Breast epithelium (tissue), 4 donors: Measurements from ENCODE around the gene TRIO. TPM values are rescaled to one million over a fixed set of nuclear protein-coding genes. Genes with fewer than 3 reads are reported as not detected.

Experiments
- DNase-seq, 2 donors: peaks; one replicate each; pipeline ENCODE4 v3.0.0-alpha.2; 2019; ENCODE audit warnings: low spot score in 2 of 2
- H3K27ac ChIP-seq, 2 donors: fragments of 200-600 bp; sonication (generic) in 1 of 2; one replicate each; pipeline ENCODE4 v1.5.1; 2016 to 2019; ENCODE audit warnings: mild to moderate bottlenecking in 1 of 2
- H3K27me3 ChIP-seq, 2 donors: fragments of 200-600 bp; sonication (generic) in 1 of 2; one replicate each; pipeline versions ENCODE4 v1.5.1 to v1.6.0; 2017 to 2019; ENCODE audit warnings: control low read depth in 1 of 2, mild to moderate bottlenecking in 1 of 2
- H3K36me3 ChIP-seq: fragments of 200-600 bp; one replicate; pipeline ENCODE4 v1.5.1; 2019
- H3K4me1 ChIP-seq, 2 donors: fragments of 200-600 bp; sonication (generic); one replicate each; pipeline ENCODE4 v1.5.1; 2016 to 2019; ENCODE audit warnings: control low read depth in 1 of 2
- H3K4me3 ChIP-seq, 3 donors: fragments of 200-600 bp; sonication (generic); 1 replicate in 2 of 3; 2 replicates in 1 of 3; pipeline ENCODE4 v1.5.1; 2016 to 2019; ENCODE audit warnings: mild to moderate bottlenecking in 3 of 3, moderate library complexity in 2 of 3
- H3K9me3 ChIP-seq, 2 donors: fragments of 200-600 bp; sonication (generic) in 1 of 2; one replicate each; pipeline ENCODE4 v1.5.1; 2016 to 2019; ENCODE audit warnings: control low read depth in 1 of 2
- CTCF ChIP-seq, 3 donors: fragments of 450-650 bp; IDR thresholded peaks; one replicate each; pipeline ENCODE4 v1.5.1; 2016 to 2017; ENCODE audit warnings: antibody characterized with exemption in 3 of 3, mild to moderate bottlenecking in 3 of 3, moderate library complexity in 3 of 3
- POLR2A ChIP-seq: fragments of 450-650 bp; IDR thresholded peaks from one replicate; pipeline ENCODE4 v1.6.1; 2016; ENCODE audit warnings: antibody characterized with exemption, mild to moderate bottlenecking, moderate library complexity
- POLR2AphosphoS5 ChIP-seq, 3 donors: sonication (generic); formaldehyde crosslinking; IDR thresholded peaks; one replicate each; pipeline ENCODE4 v1.6.1; 2017; ENCODE audit warnings: antibody characterized with exemption in 3 of 3
- intact Hi-C: fragments of 100-400 bp; cut with DNase I; formaldehyde crosslinking; loops from one replicate; pipeline ENCODE4 v1.15.1; 2023; ENCODE audit warnings: low total_unique reads
- total RNA-seq, 3 donors: library from RNA; depleted of rRNA; stranded (reverse); fragments of >200 nt; gene quantifications; one replicate each; pipeline ENCODE4 v1.1.0, GENCODE V29; 2016

TRIO gene
- total RNA-seq, 3 donors from 2014 or later: 191 to 209 (median 193) TPM

GRCh38 chr5:14370386-14370785 lies 227.2 kb downstream of the TRIO start:
- Histone ChIP-seq H3K36me3 (no peaks in the 10 kb centered on the region), H3K9me3 (no peaks in the 10 kb centered on the region), H3K4me1 (no peaks in the 10 kb centered on the region), H3K4me3 (no peak overlapping the region), H3K27me3 (no peaks in the 10 kb centered on the region), H3K27ac (no peak overlapping the region)
- TF ChIP-seq POLR2AphosphoS5 (IDR thresholded peaks at IDR 0.05) (no peak), CTCF (IDR thresholded peaks at IDR 0.05) (no peak), POLR2A (no peak)
- no peak for DNase-seq
- intact Hi-C loops: no loop called here

- peaks cover 6% of the 10 kb centered on the region for H3K36me3 ChIP-seq
- TF ChIP-seq POLR2A (no peak), POLR2AphosphoS5 (IDR thresholded peaks at IDR 0.05) (no peak), CTCF (IDR thresholded peaks at IDR 0.05) (no peak)
- DNase-seq: no peak
- intact Hi-C loops: no loop called here
- no peak overlapping the region for H3K27ac ChIP-seq
- no peaks in the 10 kb centered on the region for H3K4me1 ChIP-seq
- no peaks in the 10 kb centered on the region for H3K9me3 ChIP-seq
- H3K4me3 ChIP-seq: no peak overlapping the region
- no peaks in the 10 kb centered on the region for H3K27me3 ChIP-seq
Measured at GRCh38 chr5:14373685-14374084, 230.5 kb downstream of the TRIO start.

DNA sequence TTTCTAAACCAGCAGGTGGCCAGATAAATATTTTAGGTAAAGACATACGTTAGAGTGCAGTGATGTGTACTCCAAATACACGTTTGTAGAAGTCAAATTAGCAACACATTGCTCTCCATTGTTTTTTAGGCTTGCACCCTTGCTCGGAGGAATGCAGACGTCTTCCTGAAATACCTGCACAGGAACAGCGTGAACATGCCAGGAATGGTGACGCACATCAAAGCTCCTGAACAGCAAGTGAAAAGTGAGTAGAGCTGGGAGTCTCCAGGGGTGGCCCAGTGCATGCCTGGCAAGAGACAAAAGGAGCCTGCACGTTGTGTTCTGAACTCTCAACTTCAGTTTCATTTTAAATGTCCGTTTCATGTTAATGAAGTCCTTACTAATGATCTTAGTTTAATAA lies 231.0 kb downstream of the TRIO start:
- TF ChIP-seq CTCF (IDR thresholded peaks at IDR 0.05) (no peak), POLR2AphosphoS5 (IDR thresholded peaks at IDR 0.05) (no peak), POLR2A (no peak)
- no peaks in the 10 kb centered on the region for H3K4me1 ChIP-seq
- no peak overlapping the region for H3K27ac ChIP-seq
- peak in 1 of 2 donors; percentile 47 for DNase-seq
- H3K36me3 ChIP-seq: peaks cover 6% of the 10 kb centered on the region
- intact Hi-C loops: no loop called here
- no peaks in the 10 kb centered on the region for H3K9me3 ChIP-seq
- no peaks in the 10 kb centered on the region for H3K27me3 ChIP-seq
- H3K4me3 ChIP-seq: no peak overlapping the region

DNA sequence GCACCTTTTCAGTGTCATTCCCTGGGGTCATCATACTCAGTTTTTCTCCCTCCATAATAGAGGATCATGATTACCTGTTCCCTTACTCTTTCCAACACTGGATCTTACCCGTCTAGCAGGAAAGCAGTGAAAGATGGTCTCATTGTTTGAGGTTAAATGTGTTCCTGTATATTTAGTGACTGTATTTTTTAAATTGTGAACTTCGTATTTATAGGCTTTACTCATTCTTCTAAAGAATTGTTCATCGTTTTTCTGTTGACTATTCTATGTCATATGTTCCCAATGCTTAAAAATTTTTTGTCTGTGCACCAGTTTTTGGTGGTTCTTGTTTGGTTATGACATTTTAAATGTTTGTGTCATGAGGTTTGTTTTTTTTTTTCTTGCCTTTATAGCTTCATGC lies 233.6 kb downstream of the TRIO start:
- TF ChIP-seq CTCF (IDR thresholded peaks at IDR 0.05): no peak
- TF ChIP-seq POLR2AphosphoS5 (IDR thresholded peaks at IDR 0.05): no peak
- no peak for TF ChIP-seq POLR2A
- DNase-seq: no peak
- H3K27ac ChIP-seq: no peak overlapping the region
- H3K9me3 ChIP-seq: no peaks in the 10 kb centered on the region
- H3K27me3 ChIP-seq: no peaks in the 10 kb centered on the region
- H3K36me3 ChIP-seq: peaks cover 6% of the 10 kb centered on the region
- no peak overlapping the region for H3K4me3 ChIP-seq
- H3K4me1 ChIP-seq: no peaks in the 10 kb centered on the region
- intact Hi-C loops: no loop called here

GRCh38 chr5:14379739-14380497 lies 236.8 kb downstream of the TRIO start:
- no peaks in the 10 kb centered on the region for H3K4me1 ChIP-seq
- H3K4me3 ChIP-seq: no peak overlapping the region
- H3K27ac ChIP-seq: no peak overlapping the region
- no peaks in the 10 kb centered on the region for H3K9me3 ChIP-seq
- DNase-seq: no peak
- no peaks in the 10 kb centered on the region for H3K27me3 ChIP-seq
- H3K36me3 ChIP-seq: peaks cover 6% of the 10 kb centered on the region
- TF ChIP-seq POLR2AphosphoS5 (IDR thresholded peaks at IDR 0.05) (no peak), POLR2A (no peak), CTCF (IDR thresholded peaks at IDR 0.05) (no peak)
- intact Hi-C loops: no loop called here
